WI38 (cell line): ENCODE results near the gene TSHZ1.
A peak's percentile ranks its signal among the peaks of the same experiment; 100 is the strongest.

Experiments used
- H3K4me3 ChIP-seq: 2 replicates; pipeline ENCODE4 v1.5.1; 2011; ENCODE audit warnings: low read depth, mild to moderate bottlenecking, control low read depth, low read length
- CTCF ChIP-seq: IDR thresholded peaks from 2 replicates; pipeline ENCODE4 v1.5.1; 2012; ENCODE audit warnings: low read depth, mild to moderate bottlenecking, control low read depth, low read length

Gene TSHZ1

GRCh38 chr18:75200605-75201280 is 9.9 kb upstream of the TSHZ1 start:
- H3K4me3 ChIP-seq: no peak overlapping the region
- no peak for TF ChIP-seq CTCF

GRCh38 chr18:75201282-75202270 is 9.0 kb upstream of the TSHZ1 start:
- no peak overlapping the region for H3K4me3 ChIP-seq
- no peak for TF ChIP-seq CTCF

- no peak for TF ChIP-seq CTCF
- no peak overlapping the region for H3K4me3 ChIP-seq
These were observed 7.8 kb upstream of the TSHZ1 start for GRCh38 chr18:75202696-75203365.

GRCh38 chr18:75203416-75204268 is 7.0 kb upstream of the TSHZ1 start:
- peak overlapping the region; percentile 45; the same call in 1 of the 2 replicates for H3K4me3 ChIP-seq
- TF ChIP-seq CTCF: no peak

GRCh38 chr18:75204269-75204731 is 6.3 kb upstream of the TSHZ1 start:
- TF ChIP-seq CTCF: no peak

GRCh38 chr18:75204732-75205513 is 5.7 kb upstream of the TSHZ1 start:
- TF ChIP-seq CTCF: no peak
- H3K4me3 ChIP-seq: peak overlapping the region; percentile 45

More at GRCh38 chr18:75204269-75204731, 6.3 kb upstream of the TSHZ1 start:
- H3K4me3 ChIP-seq: peak overlapping the region; percentile 45
